ENCODE results near the gene MAP3K6. TPM values are rescaled to one million over a fixed set of nuclear protein-coding genes. Genes with fewer than 3 reads are reported as not detected.

MAP3K6 gene
- total RNA-seq, 1 donor = 25.7 TPM

GRCh38 chr1:27318596-27318995 lies 48.2 kb downstream of the MAP3K6 start:
- TF ChIP-seq, protein P1, sequence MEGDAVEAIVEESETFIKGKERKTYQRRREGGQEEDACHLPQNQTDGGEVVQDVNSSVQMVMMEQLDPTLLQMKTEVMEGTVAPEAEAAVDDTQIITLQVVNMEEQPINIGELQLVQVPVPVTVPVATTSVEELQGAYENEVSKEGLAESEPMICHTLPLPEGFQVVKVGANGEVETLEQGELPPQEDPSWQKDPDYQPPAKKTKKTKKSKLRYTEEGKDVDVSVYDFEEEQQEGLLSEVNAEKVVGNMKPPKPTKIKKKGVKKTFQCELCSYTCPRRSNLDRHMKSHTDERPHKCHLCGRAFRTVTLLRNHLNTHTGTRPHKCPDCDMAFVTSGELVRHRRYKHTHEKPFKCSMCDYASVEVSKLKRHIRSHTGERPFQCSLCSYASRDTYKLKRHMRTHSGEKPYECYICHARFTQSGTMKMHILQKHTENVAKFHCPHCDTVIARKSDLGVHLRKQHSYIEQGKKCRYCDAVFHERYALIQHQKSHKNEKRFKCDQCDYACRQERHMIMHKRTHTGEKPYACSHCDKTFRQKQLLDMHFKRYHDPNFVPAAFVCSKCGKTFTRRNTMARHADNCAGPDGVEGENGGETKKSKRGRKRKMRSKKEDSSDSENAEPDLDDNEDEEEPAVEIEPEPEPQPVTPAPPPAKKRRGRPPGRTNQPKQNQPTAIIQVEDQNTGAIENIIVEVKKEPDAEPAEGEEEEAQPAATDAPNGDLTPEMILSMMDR (IDR thresholded peaks at IDR 0.05; ENCODE audit: extremely low read depth, low read depth, low read length) = no peak

GRCh38 chr1:27318136-27318535 lies 48.6 kb downstream of the MAP3K6 start:
- H3K4me1 ChIP-seq (ENCODE audit: insufficient read depth, low read length) = peaks cover 9% of the 10 kb centered on the region
- no peaks in the 10 kb centered on the region for H4K20me1 ChIP-seq (ENCODE audit: insufficient read depth, low read length)
- H3K4me2 ChIP-seq (ENCODE audit: insufficient read depth, low read length) = no peak overlapping the region
- H2AFZ ChIP-seq (ENCODE audit: low read length) = peak overlapping the region; percentile 53
- H3K27me3 ChIP-seq (ENCODE audit: insufficient read depth, low read length) = no peaks in the 10 kb centered on the region
- no peak for DNase-seq (ENCODE audit: insufficient read length, low spot score, missing footprints)
- no peak overlapping the region for H3K4me3 ChIP-seq (ENCODE audit: insufficient read depth, low read length)
- peaks cover 10% of the 10 kb centered on the region for H3K79me2 ChIP-seq (ENCODE audit: insufficient read depth, low read length)
- TF ChIP-seq, protein P1 (IDR thresholded peaks at IDR 0.05; ENCODE audit: extremely low read depth, low read depth, low read length) = no peak
- no peak overlapping the region for H3K27ac ChIP-seq (ENCODE audit: low read depth, low read length)
- H3K36me3 ChIP-seq (ENCODE audit: insufficient read depth, low read length) = no peaks in the 10 kb centered on the region
- no peaks in the 10 kb centered on the region for H3K9me3 ChIP-seq (ENCODE audit: low read depth, low read length)

More at GRCh38 chr1:27318596-27318995, 48.2 kb downstream of the MAP3K6 start:
- H3K4me3 ChIP-seq (ENCODE audit: insufficient read depth, low read length) = no peak overlapping the region
- no peaks in the 10 kb centered on the region for H3K36me3 ChIP-seq (ENCODE audit: insufficient read depth, low read length)
- peak overlapping the region; percentile 53 for H2AFZ ChIP-seq (ENCODE audit: low read length)
- H3K79me2 ChIP-seq (ENCODE audit: insufficient read depth, low read length) = peaks cover 15% of the 10 kb centered on the region
- no peaks in the 10 kb centered on the region for H3K9me3 ChIP-seq (ENCODE audit: low read depth, low read length)
- H3K4me1 ChIP-seq (ENCODE audit: insufficient read depth, low read length) = peaks cover 12% of the 10 kb centered on the region
- no peak overlapping the region for H3K4me2 ChIP-seq (ENCODE audit: insufficient read depth, low read length)
- no peaks in the 10 kb centered on the region for H3K27me3 ChIP-seq (ENCODE audit: insufficient read depth, low read length)
- H3K27ac ChIP-seq (ENCODE audit: low read depth, low read length) = no peak overlapping the region
- H4K20me1 ChIP-seq (ENCODE audit: insufficient read depth, low read length) = no peaks in the 10 kb centered on the region
- DNase-seq (ENCODE audit: insufficient read length, low spot score, missing footprints) = no peak

DNA sequence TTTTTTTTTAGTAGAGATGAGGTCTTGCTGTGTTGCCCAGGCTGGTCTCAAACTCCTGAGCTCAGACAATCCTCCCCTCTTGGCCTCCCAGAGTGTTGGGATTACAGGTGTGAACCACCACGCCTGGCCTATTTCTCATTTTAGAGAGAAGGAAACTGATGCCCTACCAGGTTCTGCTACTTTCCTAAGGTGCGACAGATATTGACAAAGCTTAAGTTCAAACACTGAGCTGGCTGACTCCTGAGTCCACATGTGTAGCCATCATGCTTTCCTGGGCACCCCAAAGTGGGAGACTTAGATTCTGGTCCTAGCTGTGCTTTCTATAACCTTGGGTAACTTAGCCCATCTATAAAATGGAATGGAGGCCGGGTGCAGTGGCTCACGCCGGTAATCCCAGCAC lies 49.9 kb downstream of the MAP3K6 start:
- H3K79me2 ChIP-seq (ENCODE audit: insufficient read depth, low read length) = no peaks in the 10 kb centered on the region
- DNase-seq (ENCODE audit: insufficient read length, low spot score, missing footprints) = no peak
- no peak overlapping the region for H3K4me2 ChIP-seq (ENCODE audit: insufficient read depth, low read length)
- H3K27ac ChIP-seq (ENCODE audit: low read depth, low read length) = no peak overlapping the region
- no peaks in the 10 kb centered on the region for H3K9me3 ChIP-seq (ENCODE audit: low read depth, low read length)
- no peaks in the 10 kb centered on the region for H4K20me1 ChIP-seq (ENCODE audit: insufficient read depth, low read length)
- TF ChIP-seq, protein P1 (IDR thresholded peaks at IDR 0.05; ENCODE audit: extremely low read depth, low read depth, low read length) = no peak
- no peak overlapping the region for H2AFZ ChIP-seq (ENCODE audit: low read length)
- H3K27me3 ChIP-seq (ENCODE audit: insufficient read depth, low read length) = no peaks in the 10 kb centered on the region
- no peaks in the 10 kb centered on the region for H3K36me3 ChIP-seq (ENCODE audit: insufficient read depth, low read length)
- H3K4me1 ChIP-seq (ENCODE audit: insufficient read depth, low read length) = peaks cover 5% of the 10 kb centered on the region
- no peak overlapping the region for H3K4me3 ChIP-seq (ENCODE audit: insufficient read depth, low read length)

GRCh38 chr1:27314737-27315136 lies 52.0 kb downstream of the MAP3K6 start:
- no peak overlapping the region for H3K4me2 ChIP-seq (ENCODE audit: insufficient read depth, low read length)
- H3K9me3 ChIP-seq (ENCODE audit: low read depth, low read length) = no peaks in the 10 kb centered on the region
- no peak overlapping the region for H2AFZ ChIP-seq (ENCODE audit: low read length)
- no peak for DNase-seq (ENCODE audit: insufficient read length, low spot score, missing footprints)
- no peaks in the 10 kb centered on the region for H3K27me3 ChIP-seq (ENCODE audit: insufficient read depth, low read length)
- no peak overlapping the region for H3K27ac ChIP-seq (ENCODE audit: low read depth, low read length)
- no peaks in the 10 kb centered on the region for H3K36me3 ChIP-seq (ENCODE audit: insufficient read depth, low read length)
- H3K79me2 ChIP-seq (ENCODE audit: insufficient read depth, low read length) = no peaks in the 10 kb centered on the region
- TF ChIP-seq, protein P1 (IDR thresholded peaks at IDR 0.05; ENCODE audit: extremely low read depth, low read depth, low read length) = no peak
- no peaks in the 10 kb centered on the region for H4K20me1 ChIP-seq (ENCODE audit: insufficient read depth, low read length)
- H3K4me3 ChIP-seq (ENCODE audit: insufficient read depth, low read length) = no peak overlapping the region
- H3K4me1 ChIP-seq (ENCODE audit: insufficient read depth, low read length) = peaks cover 2% of the 10 kb centered on the region

All from osteoblast (primary cell).